ENCODE measurements around the gene DNAI4. TPM values are rescaled to one million over a fixed set of nuclear protein-coding genes. Genes with fewer than 3 reads are reported as not detected.

The DNAI4 gene
- total and polyA plus RNA-seq, 2 donors (not counting 3 experiments of a cell fraction or from before 2014, with no cell fraction given) = 0.51 to 3.3 TPM

- no peaks in the 10 kb centered on the region for H3K9me1 ChIP-seq (replicated peaks; ENCODE audit: control insufficient read depth, extremely low read depth, insufficient read depth, low read length)
- no peaks in the 10 kb centered on the region for H3K27me3 ChIP-seq (ENCODE audit: control insufficient read depth in 2 of 2, insufficient read depth in 2 of 2, low read length in 2 of 2)
- TF ChIP-seq JUN (IDR thresholded peaks at IDR 0.05; ENCODE audit: borderline replicate concordance, insufficient read depth, insufficient read length, low read depth) = no peak
- no peak for TF ChIP-seq EZH2 (IDR thresholded peaks at IDR 0.05; ENCODE audit: borderline replicate concordance, low read depth, low read length, severe bottlenecking)
- TF ChIP-seq FOS (IDR thresholded peaks at IDR 0.05; ENCODE audit: borderline replicate concordance, insufficient read depth, low read length) = no peak
- TF ChIP-seq CTCF (IDR thresholded peaks at IDR 0.05; ENCODE audit: extremely low read depth in 1 of 2, insufficient read depth in 1 of 2, low read depth in 1 of 2, low read length in 2 of 2) = no peak
- no peak for TF ChIP-seq POLR2A (IDR thresholded peaks at IDR 0.05; ENCODE audit: low read depth, low read length)
- TF ChIP-seq GATA2 (IDR thresholded peaks at IDR 0.05; ENCODE audit: insufficient read depth, insufficient read length, low read depth, low read length) = no peak
- no peak for TF ChIP-seq MYC (IDR thresholded peaks at IDR 0.05; ENCODE audit: low read depth, low read length)
- dilution Hi-C loops (cut with MboI; ENCODE audit: extremely low pct_ligation_motif_present, low sequenced_read_pairs) (no loop called here), intact Hi-C loops (cut with micrococcal nuclease) (no loop called here)
- H3K4me3 ChIP-seq (replicated peaks in 1 of 3; ENCODE audit: insufficient read depth in 1 of 3, low read depth in 1 of 3, low read length in 3 of 3) = no peak overlapping the region
- no peaks in the 10 kb centered on the region for H3K79me2 ChIP-seq (ENCODE audit: control insufficient read depth, insufficient read depth, low read length)
- no peaks in the 10 kb centered on the region for H3K4me1 ChIP-seq (ENCODE audit: control insufficient read depth, extremely low read depth, insufficient read depth, low read length)
- DNase-seq (ENCODE audit: low read depth, low spot score) (no peak), FAIRE-seq (no peak)
- ChIA-PET POLR2A (no interaction called here), CTCF (no interaction called here)
- H3K9me3 ChIP-seq (replicated peaks; ENCODE audit: control insufficient read depth, insufficient read depth, low read length) = no peaks in the 10 kb centered on the region
- no peak overlapping the region for H3K4me2 ChIP-seq (ENCODE audit: insufficient read depth, low read length)
- no peaks in the 10 kb centered on the region for H4K20me1 ChIP-seq (replicated peaks; ENCODE audit: control insufficient read depth, extremely low read depth, insufficient read depth, low read length)
- BruUV-seq (replicated peaks) = no TSS peak
- H3K36me3 ChIP-seq (ENCODE audit: control insufficient read depth in 2 of 2, extremely low read depth in 1 of 2, insufficient read depth in 2 of 2, low read length in 2 of 2) = no peaks in the 10 kb centered on the region
- H3K27ac ChIP-seq (ENCODE audit: insufficient read depth, low read depth, low read length) = no peak overlapping the region
- no peak overlapping the region for H3K9ac ChIP-seq (replicated peaks; ENCODE audit: extremely low read depth, insufficient read depth, low read length)
- no peak overlapping the region for H2AFZ ChIP-seq (ENCODE audit: low read depth, low read length)
Observed at GRCh38 chr1:66824771-66825170, 99.9 kb downstream of the DNAI4 start.

Measured in endothelial cell of umbilical vein (primary cell).